ENCODE results near the gene POLR3A.

Gene POLR3A

DNA sequence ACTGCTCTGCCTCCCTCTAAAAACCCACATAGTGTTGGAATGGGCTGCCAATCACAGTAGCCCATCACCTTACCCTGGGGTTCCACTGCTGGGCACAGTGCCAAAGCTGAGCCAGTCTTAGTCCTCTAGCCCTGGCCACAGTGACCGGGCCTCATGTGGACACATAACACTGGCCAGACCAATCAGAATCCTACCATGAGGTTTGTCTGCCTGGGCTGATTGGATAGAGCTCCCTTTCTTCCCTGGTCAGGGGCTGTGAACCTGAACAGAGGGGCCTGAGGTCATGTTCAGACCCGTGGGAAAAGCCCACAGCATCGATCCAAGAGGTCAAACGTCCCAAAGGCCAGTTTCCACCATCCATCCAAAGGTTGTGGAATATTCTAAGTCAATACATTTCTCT lies 108.8 kb downstream of the POLR3A start:
- in situ Hi-C loops (cut with HindIII; ENCODE audit: low sequenced_read_pairs) = no loop called here

GRCh38 chr10:77919713-77920108 lies 109.6 kb downstream of the POLR3A start:
- H3K4me3 ChIP-seq (ENCODE audit: low read depth, low read length) = no peak overlapping the region
- TF ChIP-seq CTCF (IDR thresholded peaks at IDR 0.05; ENCODE audit: low read depth, low read length, missing control alignments) = no peak
- no peak for DNase-seq (ENCODE audit: low read depth)
- in situ Hi-C loops (cut with HindIII; ENCODE audit: low sequenced_read_pairs) = no loop called here

More for the DNA sequence above, 108.8 kb downstream of the POLR3A start:
- H3K4me3 ChIP-seq (ENCODE audit: low read depth, low read length) = no peak overlapping the region
- no peak for TF ChIP-seq CTCF (IDR thresholded peaks at IDR 0.05; ENCODE audit: low read depth, low read length, missing control alignments)
- no peak for DNase-seq (ENCODE audit: low read depth)

Data from astrocyte of the cerebellum (primary cell).